GM19438 (cell line): ENCODE measurements around the gene CER1.
"Not testable (repeated sequence)": the region's sequence is repeated elsewhere in the genome, so short reads cannot be mapped to it uniquely, and the experiment has no call there.

Experiments used
- ATAC-seq: cut with Tn5 transposase; IDR thresholded peaks from one replicate; pipeline ENCODE4 v1.9.1; 2021; ENCODE audit warnings: low read depth; ENCODE audit not compliant: unreplicated experiment

The CER1 gene

DNA sequence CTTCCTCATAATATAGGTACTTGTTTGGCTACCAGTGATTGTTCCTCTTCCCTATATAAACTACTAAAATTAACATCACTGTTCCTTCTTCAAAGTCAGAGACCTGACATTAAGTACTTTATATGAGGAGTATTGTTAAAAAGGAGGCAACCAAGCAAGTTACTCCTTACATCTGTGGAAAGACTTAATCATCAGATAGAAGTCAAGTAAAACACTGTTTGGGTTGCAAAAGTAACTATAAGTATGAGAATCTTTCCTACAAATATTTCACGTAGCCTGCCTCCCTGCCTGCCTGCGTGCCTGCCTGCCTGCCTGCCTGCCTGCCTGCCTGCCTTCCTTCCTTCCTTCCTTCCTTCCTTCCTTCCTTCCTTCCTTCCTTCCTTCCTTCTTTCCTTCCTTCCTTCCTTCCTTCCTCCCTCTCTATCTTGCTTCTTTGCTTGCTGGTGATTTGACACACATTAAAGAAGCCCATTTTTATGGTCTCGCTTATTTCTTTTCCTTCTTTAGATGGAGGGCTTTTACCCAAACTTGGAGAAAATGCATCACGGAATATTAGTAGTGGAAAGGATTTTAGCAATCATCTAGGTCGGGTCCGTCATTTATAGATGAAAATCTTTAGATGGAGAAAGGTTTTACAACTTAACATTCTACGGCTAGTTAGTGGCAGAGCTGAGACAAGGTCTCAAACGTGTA, 3.2 kb downstream of the CER1 start:
- ATAC-seq, result no peak

DNA sequence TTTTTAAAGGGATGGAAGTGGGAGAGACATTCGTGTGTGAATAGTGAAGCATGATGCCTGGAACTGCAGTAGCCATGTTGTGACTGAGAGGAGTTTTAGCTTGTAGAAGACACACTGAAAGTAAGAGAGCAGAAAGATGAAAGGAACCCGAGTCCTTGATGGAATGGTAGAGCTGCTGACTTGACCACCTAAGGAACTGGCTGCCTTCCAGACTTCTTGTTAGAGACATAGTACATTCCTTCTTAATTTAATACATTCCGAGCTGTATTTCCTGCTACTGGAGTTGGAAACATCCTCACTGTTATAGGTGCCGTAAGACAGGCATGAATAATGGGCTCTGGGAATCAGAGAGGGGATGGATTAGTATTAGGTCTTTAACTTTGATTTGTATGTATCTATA, 7.4 kb downstream of the CER1 start:
- no peak for ATAC-seq

DNA sequence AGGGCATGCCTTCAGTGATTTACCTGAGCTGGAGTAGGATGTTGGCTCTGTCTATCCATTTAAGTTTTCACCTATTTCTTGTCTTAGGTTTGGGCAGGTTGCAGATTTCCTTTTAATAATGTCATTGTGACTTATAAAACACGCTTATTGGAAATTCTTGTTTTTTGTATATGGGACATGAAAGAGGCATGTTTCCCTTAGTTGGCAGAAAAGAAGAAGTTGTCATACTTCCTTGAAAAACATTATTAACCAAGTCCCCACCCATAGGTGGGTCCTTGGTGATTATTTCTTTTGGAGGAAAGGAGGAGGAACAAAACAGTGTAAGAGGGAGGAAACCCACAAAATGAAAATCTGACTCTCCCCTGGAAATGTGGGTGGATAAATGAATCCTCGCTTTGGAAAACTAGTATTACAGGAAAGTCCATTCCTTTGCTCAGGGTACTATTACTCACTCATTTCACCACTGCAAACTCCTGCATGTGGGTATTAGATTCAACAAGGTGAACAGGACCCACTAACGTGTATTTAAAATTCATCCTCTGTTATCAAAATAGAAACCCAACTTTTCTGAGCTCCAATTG, 9.3 kb downstream of the CER1 start:
- ATAC-seq, result no peak

DNA sequence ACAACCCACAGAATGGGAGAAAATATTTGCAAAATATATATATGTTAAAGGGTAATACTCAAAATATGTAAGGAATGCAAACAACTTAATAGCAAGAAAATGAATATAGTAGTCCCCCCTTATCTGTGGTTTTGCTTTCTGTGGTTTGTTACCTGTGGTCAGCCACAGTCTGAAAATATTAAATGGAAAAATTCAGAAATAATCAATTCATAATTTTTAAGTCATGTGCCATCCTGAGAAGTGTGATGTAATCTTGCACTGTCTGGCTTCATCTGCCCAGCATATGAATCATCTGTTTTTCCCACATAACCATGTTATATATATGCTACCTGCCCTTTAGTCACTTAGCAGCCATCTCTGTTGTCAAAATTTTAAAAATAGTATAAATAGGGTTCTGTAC, 11.7 kb downstream of the CER1 start:
- no peak for ATAC-seq

DNA sequence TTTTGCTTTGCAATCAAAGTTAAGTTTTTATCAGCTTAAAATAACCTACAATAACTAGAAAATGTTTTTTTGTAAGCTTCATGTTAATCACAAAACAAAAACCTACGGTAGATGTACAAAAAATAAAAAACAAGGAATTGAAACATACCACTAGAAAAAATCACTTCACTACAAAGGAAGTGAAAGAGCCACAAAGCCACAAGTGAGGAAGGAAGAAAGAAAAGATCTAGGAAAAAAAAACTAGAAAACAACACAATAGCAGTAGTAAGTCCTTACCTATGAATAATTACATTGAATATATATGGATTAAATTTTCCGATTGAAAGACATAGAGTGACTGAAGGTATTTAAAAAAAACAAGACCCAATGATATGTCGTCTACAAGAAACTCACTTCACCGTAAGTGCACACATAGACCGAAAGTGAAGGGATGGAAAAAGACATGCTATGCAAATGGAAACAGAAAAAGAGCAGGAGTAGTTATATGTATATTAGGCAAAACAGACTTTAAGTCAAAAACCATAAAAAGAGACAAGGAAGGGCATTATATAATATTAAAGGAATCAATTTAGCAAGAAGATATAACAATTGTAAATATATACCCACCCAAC, 15.9 kb downstream of the CER1 start:
- no peak for ATAC-seq

DNA sequence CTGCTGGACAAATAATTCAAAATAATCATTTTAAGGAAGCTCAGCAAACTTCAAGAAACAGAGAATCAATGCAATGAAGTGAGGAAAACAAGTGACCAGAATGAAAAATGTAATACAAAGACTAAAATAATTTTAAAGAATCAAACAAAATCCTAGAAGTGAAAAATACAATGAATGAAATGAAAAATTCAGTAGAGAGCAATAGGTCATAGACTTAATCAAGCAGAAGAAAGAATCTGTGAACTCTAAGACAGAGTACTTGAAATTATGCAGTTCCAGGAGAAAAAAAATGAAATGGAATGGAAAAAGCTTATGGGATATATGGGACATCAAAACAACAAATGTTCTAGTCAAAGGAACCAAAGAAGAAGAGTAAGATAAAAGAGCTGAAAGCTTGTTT, 17.5 kb downstream of the CER1 start:
- ATAC-seq, result no peak

DNA sequence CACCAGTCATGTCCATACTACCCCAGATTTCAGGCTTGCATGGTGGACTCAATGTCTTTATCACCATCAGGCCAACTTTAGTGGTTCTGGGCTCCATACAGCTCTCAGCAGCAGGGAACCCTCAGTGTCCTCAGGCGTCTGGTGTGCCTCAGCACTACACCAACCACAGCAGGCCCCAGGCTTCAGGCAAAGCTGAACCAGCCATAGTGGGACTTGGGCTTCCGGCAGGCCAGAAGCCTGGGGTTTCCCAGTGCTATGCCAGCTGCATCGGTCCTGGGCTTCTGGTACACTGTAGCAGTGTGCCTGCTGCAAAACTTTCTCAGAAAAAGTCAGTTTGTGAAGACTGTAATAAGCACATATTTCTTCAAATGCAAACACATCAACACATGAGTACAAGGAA, 18.3 kb downstream of the CER1 start:
- ATAC-seq, result no peak

DNA sequence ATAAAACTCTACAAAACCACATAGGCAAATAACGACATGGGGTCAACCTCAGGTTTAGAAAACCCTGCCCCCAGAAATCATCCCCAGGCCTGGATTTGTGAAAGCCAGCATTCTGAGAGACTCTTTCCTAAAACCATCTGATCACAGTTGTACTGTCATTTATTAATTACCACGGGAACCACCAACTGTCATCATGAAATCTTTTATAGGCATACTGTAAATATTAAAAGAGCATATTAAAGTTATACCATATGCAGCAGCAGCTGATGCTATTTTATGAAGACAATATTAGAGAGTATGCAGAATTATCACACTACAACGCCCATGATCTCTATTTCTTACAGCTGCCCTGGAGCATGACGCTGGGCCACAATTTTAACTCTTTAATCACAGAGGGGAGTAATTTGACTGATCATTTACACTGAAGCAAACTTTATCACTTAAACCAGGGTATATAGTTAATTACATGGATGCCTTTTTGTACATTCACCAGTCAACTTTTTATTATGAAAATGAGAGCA, 20.3 kb downstream of the CER1 start:
- no peak for ATAC-seq

DNA sequence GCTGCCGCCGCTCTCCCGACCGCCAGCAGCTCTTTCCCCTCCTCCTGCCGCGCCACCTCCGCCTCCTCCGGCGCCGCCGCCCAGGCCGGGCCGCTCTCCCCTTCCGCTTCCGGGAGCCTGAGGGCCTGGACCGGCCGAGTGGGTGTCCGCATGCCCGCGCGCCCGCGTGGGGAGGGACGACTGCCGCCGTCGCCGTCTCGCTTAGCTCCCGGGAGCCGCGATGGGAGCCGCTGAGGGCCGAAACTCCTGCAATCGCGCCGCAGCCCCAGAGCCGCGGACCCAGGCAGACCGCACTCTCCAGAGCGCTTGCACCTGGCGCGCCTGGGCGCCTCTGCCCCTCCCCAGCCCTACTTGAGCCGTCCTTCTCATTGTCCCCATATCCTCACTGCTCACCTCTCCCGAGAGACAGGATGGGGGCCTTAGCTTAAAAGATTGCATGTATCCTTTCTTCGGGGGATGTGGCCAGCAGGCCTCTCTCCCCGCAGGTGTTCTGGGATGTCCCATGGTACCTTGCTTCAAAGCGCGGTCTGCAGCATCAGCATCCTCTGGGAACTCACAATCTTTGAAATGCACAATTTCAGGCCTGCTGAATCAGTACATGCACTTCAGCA, 29.2 kb downstream of the CER1 start, which contains the start of gene ZDHHC21:
TSS of gene ZDHHC21 (minus strand) at position 182 of the 611 bp plus-strand sequence. CDS start 19,092 bp downstream, outside the sequence.
- peak; percentile 83 for ATAC-seq

DNA sequence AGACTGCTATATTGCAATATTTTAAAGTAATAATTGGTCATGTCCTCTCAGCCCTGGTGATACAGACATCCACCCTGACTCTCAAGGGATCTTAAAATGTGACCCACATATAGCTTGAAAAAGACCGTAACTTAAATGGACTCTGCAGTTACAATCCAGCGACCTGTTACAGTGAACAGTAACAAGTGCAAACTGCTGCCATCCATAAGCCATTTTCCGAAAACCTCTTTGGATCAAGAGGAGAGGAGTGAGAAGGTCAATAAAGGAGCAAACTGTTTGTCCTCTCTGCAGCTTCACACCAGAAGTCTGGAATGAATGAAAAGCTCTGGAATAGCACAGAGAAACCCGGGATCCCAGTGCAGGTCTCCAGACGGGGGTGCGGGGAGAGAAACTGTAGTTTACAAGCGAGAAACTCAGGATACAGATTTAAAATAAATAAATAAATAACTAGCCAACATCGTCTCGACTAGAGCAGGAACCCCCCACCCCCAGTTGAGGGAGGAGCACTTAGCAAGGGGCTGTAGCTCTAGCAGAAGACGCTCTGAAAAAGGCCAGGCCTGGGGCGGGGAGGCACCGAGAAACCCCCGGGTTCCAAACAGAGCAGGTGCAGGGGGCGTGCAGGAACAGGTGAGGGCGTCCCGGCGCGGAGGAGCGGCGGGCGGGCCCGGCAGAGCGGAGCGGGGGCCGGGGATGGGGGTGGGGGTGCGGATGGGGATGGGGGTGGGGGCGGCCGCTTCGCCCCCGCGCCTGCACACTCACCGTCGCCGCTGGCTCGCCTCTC, 29.9 kb downstream of the CER1 start:
- peak; percentile 37 for ATAC-seq

DNA sequence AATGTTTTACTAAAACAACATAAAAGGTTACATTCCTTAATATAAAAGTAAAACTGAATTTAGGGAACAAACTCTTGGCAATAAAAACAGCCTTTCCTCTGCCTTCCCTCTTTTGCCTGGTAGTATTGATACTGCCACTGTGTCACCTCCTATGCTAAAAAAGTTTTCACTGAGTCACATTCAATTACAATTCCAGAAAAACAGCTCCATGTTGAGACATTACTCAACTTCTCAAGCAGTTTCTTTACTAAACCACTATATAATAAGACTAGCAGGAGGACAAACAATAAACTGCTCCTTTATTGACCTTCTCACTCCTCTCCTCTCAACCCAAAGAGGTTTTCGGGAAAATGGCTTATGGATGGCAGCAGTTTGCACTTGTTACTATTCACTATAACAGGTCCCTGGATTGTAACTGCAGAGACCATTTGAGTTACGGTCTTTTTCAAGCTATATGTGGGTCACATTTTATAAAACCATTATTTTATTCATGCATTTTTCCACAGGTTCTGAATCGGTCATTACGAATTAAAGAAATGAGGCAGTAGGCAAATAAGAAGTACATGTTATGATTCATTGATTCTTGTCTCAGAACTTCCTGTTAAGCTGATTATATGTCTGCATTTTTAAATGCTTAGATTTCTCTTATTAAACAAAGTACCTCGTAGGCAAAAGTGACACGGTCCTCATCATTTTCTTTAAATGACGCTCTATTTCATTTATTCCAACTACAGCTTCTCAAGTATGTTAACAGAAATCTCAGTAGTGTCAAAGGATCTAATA, 31.4 kb downstream of the CER1 start:
- ATAC-seq, result no peak

DNA sequence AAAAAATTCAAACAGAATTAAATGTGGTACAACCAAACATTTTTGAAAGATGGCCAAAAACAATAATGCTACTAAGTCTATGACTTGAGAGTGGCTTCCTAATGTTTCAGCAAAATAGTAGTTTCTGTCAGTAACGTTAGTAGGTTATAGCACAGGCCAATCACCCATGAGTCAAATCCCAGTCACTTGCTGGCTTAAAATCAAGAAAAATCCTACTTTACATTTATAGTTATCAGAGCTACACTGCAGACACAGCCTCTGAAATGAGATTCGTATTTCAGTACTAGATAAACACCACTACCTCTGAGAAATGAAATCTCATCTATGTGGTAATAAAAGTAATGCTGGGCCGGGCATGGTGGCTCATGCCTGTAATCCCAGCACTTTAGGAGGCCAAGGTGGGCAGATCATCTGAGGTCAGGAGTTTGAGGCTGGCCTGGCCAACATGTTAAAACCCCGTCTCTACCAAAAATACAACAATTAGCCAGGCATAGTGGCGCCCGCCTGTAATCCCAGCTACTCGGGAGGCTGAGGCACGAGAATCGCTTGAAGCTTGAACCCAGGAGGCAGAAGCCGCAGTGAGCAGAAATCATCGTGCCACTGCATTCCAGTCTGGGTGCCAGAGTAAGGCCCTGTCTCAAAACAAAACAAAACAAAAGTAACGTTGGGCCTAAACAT, 35.4 kb downstream of the CER1 start:
- no peak for ATAC-seq

DNA sequence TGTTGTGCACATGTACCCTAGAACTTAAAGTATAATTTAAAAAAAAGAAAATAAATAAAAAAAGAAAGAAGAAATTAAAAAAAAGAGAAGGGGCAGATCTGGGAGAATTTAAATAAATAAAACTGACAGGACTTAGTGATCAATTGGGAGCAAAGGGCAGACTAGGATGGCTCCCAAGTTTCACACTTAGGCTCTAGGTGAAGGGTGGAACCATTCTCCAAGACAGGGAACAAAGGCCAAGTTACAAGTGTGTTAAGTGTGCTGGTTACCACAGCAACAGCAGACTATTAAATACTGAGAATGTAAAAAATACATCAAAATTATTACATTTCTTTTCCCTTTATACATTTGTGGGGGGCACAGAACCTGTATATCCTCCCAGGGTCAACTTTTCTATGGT, 36.4 kb downstream of the CER1 start:
- ATAC-seq, result no peak

DNA sequence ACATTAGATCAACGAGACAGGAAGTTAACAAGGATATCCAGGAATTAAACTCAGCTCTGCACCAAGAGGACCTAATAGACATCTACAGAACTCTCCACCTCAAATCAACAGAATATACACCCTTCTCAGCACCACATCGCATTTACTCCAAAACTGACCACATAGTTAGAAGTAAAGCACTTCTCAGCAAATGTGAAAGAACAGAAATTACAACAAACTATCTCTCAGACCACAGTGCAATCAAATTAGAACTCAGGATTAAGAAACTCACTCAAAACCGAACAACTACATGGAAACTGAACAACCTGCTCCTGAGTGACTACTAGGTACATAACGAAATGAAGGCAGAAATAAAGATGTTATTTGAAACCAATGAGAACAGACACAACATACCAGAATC, 39.9 kb downstream of the CER1 start:
- not testable (repeated sequence) for ATAC-seq

DNA sequence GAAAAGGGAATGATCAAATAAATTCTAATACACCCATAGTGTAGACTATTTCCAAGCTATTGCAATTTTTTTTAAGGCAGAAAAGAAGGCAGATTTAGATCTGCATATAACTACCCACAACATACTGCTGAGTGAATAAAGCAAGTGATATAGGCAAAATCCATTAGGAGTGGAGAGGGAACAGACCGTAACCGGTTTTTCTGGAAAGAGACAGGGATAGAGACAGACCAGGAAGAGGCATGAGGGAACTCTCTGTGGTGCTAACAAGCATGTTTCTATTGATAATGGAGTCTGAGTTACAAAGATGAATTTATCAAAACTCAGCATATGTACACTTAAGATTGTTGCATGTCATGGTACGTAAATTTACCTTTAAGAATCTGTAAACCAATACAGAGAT, 43.8 kb downstream of the CER1 start:
- no peak for ATAC-seq

DNA sequence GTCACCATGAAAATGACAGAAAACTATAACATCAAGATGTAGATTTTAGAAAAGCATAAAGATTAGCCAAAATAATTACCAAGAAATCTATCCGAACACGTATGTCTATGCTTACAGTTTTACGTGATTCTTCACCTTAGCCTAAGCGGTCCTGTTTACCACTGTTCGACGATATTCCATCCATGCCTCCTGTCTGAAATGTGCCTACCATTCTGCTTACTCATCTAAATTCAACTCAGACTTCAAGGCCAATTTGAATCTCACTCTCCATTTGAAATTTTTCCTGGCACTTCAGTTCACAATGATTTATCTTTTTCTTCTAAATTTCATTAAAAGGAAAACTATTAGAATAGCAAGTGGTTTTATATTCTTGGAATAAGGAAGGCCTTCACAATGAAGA, 44.7 kb downstream of the CER1 start:
- no peak for ATAC-seq

DNA sequence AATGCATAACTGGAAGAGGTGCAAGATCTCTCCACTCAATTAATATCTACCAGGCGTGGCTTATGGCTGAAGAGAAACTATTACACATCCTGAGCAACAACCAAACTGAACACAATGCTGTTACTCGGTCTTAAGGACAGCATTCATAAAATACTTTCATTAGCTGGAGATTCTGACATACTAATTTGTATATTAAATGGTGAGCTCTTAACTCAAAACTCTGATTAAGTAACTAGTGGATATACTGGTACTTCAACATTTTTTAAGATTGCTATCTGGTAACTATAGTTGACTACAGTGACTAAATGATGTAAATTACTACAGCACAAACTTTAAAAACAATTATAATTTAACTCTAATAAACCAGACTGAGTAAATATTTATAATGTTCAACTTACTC, 45.1 kb downstream of the CER1 start:
- no peak for ATAC-seq

DNA sequence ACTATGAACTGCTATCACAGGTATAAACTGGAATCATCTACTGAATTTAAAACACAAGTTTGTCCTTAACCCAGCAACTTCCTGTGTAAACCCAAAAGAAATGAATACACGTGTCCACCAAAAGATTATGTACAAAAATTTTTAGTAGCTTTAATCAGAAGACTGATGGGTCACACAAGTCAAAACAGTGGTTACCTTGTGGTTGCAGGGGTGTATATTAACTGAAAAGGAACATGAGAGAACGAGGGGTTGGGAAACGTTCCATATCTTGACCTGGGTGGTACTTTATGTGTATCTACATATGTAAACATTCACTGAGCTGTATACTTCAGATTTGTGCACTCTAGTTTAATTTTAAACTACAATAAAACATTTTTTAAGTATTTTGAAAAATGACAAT, 47.9 kb downstream of the CER1 start:
- no peak for ATAC-seq

DNA sequence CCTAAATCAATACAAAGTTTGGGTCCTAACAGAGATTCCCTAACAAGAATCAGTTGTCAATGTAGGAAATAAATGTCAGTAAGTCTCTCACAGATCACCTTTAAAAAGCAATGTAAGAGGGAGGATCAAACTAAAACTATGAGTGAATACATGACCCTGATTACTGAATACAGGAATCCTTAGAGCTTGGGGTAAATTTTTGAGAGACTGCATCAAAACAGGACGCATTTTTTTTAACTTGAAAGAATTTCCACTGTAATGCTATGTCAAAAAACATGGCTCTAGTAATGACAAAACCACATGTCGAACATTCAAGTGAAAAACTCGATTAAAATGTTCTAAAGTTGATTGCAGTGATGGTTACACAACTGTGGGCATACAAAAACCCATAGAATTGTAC, 51.2 kb downstream of the CER1 start:
- no peak for ATAC-seq
